GM11168 (cell line): Measurements from ENCODE around the gene ART5.
"Not testable (repeated sequence)": the region's sequence is repeated elsewhere in the genome, so short reads cannot be mapped to it uniquely, and the experiment has no call there.

Experiments used
- in situ Hi-C: fragments of 300-500 bp; cut with MboI; formaldehyde crosslinking; loops from one replicate; pipeline ENCODE4 v1.12.0; 2022; ENCODE audit warnings: low sequenced_read_pairs; ENCODE audit not compliant: unreplicated experiment

ART5 gene

GRCh38 chr11:3659595-3660515 lies 18.1 kb upstream of the ART5 start:
- in situ Hi-C loops, result no loop called here

GRCh38 chr11:3658252-3658651 lies 16.5 kb upstream of the ART5 start:
- in situ Hi-C loops, result no loop called here

- in situ Hi-C loops, result not testable (repeated sequence)
Observed at GRCh38 chr11:3657331-3657730, 15.5 kb upstream of the ART5 start.

- in situ Hi-C loops, result no loop called here
Observed at GRCh38 chr11:3655547-3655946, 13.8 kb upstream of the ART5 start.

GRCh38 chr11:3652514-3652913 lies 10.7 kb upstream of the ART5 start:
- in situ Hi-C loops, result not testable (repeated sequence)

GRCh38 chr11:3649374-3649773 lies 7.6 kb upstream of the ART5 start:
- in situ Hi-C loops, result not testable (repeated sequence)

GRCh38 chr11:3648843-3649242 lies 7.1 kb upstream of the ART5 start:
- in situ Hi-C loops, result not testable (repeated sequence)

GRCh38 chr11:3645552-3645951 lies 3.8 kb upstream of the ART5 start:
- in situ Hi-C loops, result no loop called here

GRCh38 chr11:3644817-3645235 lies 3.0 kb upstream of the ART5 start, which contains the start of gene ART1:
Gene ART1 (plus strand): TSS chr11:3645128. CDS start chr11:3659214, 14,086 bp downstream.
- in situ Hi-C loops, result no loop called here

GRCh38 chr11:3643102-3643546 lies 1.3 kb upstream of the ART5 start:
- in situ Hi-C loops, result not testable (repeated sequence)

GRCh38 chr11:3642071-3642951 lies 519 bp upstream of the ART5 start:
- in situ Hi-C loops, result no loop called here

- in situ Hi-C loops, result no loop called here
Observed at GRCh38 chr11:3641191-3641590, 601 bp downstream of the ART5 start.

- in situ Hi-C loops, result no loop called here
Observed at GRCh38 chr11:3639841-3640240, 2.0 kb downstream of the ART5 start.

- in situ Hi-C loops, result no loop called here
Observed at GRCh38 chr11:3638513-3638912, 3.3 kb downstream of the ART5 start.

- in situ Hi-C loops, result no loop called here
Observed at GRCh38 chr11:3637201-3637600, 4.6 kb downstream of the ART5 start.

- in situ Hi-C loops, result no loop called here
Observed at GRCh38 chr11:3635641-3636375, 6.0 kb downstream of the ART5 start.

- in situ Hi-C loops, result no loop called here
Observed at GRCh38 chr11:3632070-3632660, 9.6 kb downstream of the ART5 start.

- in situ Hi-C loops, result no loop called here
Observed at GRCh38 chr11:3631331-3631730, 10.5 kb downstream of the ART5 start.

- in situ Hi-C loops, result no loop called here
Observed at GRCh38 chr11:3627291-3627690, 14.5 kb downstream of the ART5 start.
